Activated CD8-positive, alpha-beta memory T cell treated with anti-CD3 and anti-CD28 coated beads for 36 hours (primary cell): Measurements from ENCODE around the gene MARCO. TPM values are rescaled to one million over a fixed set of nuclear protein-coding genes. Genes with fewer than 3 reads are reported as not detected.
"Not testable (repeated sequence)": the region's sequence is repeated elsewhere in the genome, so short reads cannot be mapped to it uniquely, and the experiment has no call there.

ENCODE experiments used
- CTCF ChIA-PET: fragments of 350-600 bp; sonication (Branson Sonifier 250); formaldehyde crosslinking; loops from one replicate; lab custom pipeline; 2021; ENCODE audit warnings: antibody characterized with exemption; lab: Charles Lee
- POLR2A ChIA-PET: fragments of 350-600 bp; sonication (Branson Sonifier 250); formaldehyde crosslinking; loops from one replicate; lab custom pipeline; 2021; ENCODE audit warnings: antibody characterized with exemption; lab: Charles Lee
- total RNA-seq, 2 experiments: library from RNA; stranded (reverse); gene quantifications; one replicate each; pipeline ENCODE4 v1.2.3, GENCODE V29; 2021

Gene MARCO
- total RNA-seq, 2 experiments from 2014 or later = not detected

DNA sequence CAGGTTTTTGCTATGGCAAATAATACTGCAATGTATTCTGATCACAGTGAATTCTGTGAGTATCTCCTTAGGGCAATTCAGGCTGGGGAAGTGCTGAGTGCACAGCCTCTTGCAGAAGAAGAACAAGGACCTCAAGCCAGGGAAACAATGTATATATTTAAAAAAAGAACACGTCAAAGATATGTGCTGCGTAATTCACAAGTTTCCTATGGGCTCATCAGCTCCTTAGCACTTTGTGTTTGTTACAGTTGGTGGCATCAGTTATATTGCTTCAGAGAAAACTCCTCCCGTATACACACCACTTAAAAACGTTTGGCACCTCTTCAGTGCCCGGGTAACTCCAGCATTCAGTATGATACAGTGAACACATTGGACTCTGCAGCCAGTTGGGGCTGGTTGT lies 16.5 kb upstream of the MARCO start:
- POLR2A ChIA-PET = no interaction called here
- CTCF ChIA-PET = no interaction called here

DNA sequence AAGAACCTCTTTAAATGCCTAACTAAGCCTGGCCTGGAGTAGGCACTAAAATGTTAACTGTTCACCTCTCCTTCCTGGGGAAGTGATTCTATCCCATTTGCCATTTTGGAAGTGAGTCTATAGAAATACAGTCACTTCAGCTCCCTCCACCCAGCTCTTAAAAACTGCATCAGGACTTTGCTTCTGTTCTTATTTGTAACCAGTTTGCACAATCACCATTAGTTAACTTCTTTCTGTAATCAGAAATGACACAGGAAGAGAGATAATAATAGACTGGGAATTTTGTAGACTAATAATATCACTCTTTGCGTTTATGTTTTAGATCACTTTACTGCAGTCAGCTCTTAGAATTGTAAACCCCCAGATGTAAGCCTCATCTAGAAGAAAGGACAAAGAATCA lies 16.0 kb upstream of the MARCO start:
- POLR2A ChIA-PET = no interaction called here
- CTCF ChIA-PET = no interaction called here

DNA sequence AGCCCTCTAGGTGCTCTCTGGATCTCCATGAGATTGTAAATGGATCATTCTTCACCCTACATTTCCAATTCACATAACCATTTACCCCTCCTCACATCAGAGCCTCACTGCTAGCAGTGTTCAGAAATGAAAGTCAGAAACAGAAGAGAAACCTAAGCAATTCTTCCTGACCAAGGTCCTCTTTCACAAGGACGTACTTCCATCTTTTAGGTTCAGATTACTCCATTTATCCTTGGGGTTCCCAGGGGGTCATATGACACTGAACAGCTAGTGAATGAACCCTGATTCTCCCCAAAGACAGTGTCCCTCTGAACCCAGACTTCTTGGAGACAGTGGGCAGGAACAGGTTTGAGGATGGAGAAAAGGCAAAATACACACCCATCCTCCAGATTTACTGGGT lies 12.9 kb upstream of the MARCO start:
- POLR2A ChIA-PET = no interaction called here

DNA sequence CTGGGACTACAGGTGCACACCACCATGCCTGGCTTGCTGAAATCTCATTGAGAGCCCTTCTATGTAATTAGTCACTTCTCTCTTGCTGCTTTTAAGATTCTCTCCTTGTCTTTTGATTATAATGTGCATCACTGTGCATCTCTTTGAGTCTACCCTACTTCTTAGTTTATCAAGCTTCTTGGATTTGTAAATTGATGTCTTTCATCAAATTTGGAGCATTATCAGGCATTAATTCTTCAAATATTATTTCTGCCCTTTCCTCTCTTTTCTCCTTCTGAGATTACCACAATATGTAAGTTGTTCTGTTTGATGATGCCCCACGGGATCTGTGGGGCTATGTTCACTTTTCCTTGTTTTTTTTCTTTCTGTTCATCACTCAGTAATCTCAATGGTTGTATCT lies 9.0 kb upstream of the MARCO start:
- ChIA-PET CTCF (no interaction called here), POLR2A (no interaction called here)

More for the DNA sequence above, 12.9 kb upstream of the MARCO start:
- CTCF ChIA-PET = no interaction called here

DNA sequence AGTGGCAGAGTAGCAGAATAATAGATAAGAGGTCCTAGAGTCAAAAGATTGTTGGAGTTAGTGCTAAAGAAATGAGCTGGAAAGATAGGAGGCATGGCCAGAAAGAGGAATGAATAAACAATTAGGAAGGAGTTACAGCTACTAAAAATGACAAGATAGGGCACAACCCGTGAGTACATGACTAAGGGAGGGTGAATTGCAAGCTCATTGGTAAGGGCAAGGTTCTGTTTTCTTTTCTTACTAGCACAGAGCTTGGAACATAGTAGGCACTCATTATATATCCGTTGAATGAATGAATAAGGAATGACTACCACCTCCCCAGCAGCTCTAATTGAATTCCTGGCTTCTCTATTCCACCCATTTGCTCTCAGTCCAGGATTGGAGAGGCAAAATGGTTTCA lies 5.7 kb upstream of the MARCO start:
- CTCF ChIA-PET = no interaction called here

DNA sequence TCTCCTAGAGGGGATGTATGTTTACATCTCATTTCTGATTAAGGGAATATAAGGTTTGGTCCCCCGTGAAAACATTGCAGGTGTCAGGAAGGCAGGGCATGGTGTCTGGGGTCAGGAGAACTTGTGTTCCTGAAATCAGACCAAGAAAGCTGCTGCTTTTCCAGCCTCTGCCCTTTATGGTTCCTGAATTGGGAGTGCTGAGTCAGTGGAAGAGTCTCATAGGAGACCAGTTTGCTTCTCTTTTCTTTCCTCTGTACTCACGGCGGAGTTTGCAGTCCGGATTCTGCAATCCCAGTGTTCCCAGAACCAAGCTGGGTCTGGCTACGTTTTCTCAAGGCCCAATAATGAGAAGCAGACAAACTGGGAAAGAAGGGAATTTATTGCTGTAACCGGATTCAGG lies 5.1 kb upstream of the MARCO start:
- ChIA-PET CTCF (no interaction called here), POLR2A (no interaction called here)

More for the DNA sequence above, 5.7 kb upstream of the MARCO start:
- POLR2A ChIA-PET = no interaction called here

DNA sequence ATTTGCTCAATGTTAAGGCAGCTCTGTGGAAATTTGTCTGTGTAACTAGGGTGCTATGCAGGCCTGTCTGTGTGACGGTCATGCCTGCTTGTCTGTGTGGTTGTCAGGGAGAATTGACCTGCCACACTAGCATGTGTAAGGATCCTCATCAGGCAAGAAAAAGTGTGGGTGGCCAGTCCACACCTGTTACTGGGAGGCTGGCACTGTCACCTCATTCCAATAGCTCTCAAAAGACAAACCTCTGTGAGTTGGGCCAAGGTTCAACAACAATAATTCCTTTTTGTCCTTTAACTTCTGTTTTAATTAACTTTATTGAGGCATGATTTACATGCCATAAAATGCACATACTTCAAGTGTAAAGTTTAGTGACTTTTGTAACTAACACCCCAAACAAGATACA lies 4.2 kb upstream of the MARCO start:
- POLR2A ChIA-PET = no interaction called here
- CTCF ChIA-PET = no interaction called here

DNA sequence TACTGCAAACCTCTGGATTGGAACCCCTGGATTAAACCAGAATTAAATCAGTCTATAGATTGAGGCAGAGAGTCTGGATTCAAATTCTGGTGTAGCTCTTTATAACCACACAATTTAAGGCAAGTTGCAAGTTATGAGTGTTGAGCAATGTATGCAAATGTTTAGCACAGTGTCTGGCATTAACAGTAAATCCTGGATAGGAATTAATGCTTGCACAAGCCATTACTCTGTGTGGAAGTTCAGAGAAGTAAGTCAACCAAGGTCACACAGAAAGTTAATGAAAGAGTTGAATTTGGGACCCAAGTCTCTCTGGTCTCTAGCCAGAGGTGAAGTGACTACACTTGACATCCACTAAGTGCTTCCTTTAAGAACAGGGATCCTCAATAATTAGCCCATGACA lies 2.0 kb upstream of the MARCO start:
- ChIA-PET POLR2A (no interaction called here), CTCF (no interaction called here)

DNA sequence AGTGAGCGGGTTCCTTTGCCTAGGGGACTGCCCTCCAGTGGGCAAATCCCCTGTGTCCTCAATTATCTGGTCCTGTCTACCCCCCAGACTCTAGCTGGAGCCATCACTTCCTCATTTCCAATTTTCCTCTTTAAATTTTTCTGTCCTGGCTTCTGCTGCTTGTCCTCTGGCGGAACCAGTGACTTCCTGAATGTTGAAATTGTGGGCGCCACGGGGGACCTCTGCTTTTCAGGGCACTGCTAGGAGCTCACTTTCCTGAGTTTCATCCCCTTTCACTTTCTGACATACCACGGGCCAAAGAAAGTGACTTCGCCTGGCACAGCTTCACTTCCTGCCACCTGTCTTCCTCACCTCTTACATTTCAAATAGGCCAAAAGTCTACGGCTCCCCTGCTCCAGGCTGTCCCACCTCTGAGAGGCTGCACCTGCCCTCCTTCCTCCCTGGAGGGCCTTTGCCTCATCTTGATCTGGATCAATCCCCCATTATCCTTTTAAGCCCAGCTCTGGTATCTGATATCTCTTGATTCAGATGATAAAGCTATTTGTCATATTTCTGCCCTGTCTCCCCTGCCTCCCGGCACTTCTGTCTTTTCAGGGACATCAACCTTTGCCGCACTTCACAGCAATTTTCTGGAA lies 1.4 kb upstream of the MARCO start:
- POLR2A ChIA-PET = no interaction called here
- CTCF ChIA-PET = no interaction called here

DNA sequence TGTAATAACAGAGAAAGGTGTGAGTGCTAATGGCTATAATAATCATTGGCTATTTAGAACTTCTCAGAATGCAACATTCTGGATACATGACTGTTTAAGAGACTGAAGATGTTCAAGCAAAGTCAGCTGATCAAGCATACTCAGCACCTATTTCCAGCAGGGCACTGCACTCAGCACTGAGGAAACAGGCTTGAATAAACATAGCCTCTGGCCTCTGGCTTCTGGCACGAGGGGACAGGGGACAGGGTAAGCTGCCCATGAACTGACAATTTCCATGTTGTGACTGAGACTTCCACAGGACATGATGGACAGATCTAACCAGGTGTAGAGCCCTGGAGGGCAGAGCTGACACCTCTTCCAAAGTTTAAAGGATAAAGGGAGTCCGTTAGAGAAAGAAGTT lies 1.3 kb downstream of the MARCO start:
- CTCF ChIA-PET = no interaction called here
- POLR2A ChIA-PET = no interaction called here

DNA sequence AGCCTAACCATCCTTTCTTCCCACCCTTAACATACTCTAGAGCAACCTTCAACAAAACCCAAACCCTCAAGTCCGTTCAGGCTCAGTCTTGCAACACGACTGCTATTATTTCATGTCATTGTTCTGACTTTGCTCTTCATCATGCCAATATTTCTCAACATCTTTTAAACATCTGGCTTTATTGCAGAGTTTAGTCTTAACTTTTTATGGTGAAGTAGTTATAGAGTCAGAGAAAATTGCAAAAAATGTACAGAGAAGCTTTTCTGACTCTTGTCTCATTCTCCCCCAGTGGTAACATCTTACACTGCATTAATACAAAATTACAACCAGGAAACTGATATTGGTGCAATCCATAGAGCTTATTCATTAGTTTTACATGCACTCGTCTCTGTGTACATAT lies 3.9 kb downstream of the MARCO start:
- POLR2A ChIA-PET = no interaction called here
- CTCF ChIA-PET = no interaction called here

DNA sequence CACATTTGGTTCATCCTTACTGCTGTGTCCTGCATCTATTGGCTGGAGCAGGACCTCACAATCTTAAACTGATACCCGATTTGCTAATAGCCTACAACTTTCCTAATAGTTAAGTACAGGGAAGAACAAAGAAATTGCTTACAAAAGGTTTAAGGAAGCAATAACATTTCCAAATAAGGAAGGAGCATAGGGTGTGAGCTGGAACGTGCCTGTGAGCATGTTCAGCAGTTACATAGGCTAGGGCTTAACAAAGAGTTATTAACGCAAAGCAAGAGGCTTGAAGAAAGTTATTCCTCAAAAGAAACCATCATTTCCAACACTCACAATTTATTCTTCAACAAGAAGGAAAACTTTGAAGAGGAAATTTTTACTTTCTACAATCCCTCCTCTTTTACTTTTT lies 6.3 kb downstream of the MARCO start:
- CTCF ChIA-PET, POLR2A ChIA-PET: not testable (repeated sequence)

DNA sequence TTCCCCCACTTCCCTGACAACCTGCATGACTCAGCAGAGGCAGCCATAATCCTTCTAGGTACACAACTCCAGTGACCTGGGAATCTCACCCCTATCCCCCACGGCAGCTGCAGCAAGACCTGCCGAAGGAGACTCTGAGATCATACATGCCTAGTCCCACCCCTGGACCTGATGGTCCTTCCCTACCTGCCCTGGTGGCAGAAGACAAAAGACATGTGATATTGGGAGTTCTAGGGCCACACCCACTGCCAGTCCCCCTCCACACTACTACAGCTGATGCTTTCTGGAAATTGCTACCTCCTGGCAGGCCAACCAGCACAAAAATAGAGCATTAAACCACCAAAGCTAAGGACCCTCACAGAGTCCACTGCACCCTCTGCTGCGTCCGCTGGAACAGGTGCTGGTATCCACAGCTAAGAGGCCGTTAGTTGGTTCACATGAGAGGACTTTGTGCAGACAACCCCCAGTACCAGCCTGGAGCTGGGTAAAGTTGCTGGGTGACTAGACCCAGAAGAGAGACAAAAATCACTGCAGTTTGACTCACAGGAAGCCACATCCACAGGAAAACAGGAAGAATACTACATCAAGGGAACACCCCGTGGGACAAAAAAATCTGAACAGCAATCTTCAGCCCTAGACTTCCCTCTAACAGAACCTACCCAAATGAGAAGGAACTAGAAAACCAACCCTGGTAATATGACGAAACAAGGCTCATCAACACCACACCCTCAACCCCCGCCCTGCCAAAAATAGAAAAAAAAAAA lies 12.5 kb downstream of the MARCO start:
- POLR2A ChIA-PET = no interaction called here
- CTCF ChIA-PET = no interaction called here

DNA sequence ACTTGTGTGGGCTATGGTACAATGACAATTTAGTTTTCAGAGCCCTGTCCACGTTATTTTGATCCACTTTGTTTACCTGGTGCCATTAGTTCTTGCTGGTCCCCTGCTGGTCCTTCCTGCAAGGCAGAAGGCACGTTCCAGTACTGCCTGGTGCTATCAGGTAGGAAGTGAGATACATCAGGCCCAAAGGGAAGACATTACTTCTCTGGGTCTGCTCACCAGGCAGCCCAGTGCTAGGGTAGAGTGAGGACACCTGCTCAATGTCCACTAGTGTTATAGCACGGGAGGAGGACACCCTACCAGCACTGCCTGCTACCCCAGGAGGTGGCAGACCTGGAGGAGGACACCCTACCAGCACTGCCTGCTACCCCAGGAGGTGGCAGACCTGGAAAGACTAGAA lies 23.7 kb downstream of the MARCO start:
- POLR2A ChIA-PET = no interaction called here
- CTCF ChIA-PET = no interaction called here

DNA sequence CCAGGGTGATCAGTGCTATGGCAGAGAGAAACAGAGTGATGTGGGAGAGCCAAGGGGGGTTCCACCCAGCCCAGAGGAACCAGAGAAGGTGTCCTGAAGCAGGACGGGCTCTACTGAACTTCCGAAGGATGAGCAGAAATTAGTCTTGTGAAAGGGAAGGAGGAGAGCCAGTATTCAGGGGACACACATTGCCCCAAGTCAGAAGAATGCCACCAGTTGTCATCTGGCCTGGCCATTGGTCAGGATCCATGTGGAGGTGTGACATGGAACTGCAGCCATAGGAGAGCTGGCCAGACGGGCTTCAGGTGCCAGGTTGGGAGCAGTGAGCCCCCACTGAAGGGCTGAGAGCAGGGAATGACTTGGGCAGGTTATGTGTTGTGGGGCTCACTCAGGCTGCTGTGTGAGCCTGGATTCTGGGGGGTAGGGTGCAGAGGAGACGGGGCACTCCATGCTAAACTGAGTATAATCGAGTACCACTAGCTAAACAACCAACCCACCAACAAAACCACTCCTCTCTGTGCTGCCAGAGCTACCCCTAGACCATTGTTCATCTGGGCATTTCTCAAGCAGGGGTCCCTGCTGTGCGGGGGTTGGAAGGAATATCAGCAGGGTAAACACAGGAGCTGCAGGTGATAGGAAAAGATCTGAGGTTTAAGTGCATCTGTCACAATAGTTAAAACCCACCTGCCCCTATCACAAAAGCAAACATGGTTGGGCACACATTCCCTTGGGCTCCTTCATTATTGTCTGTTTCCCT lies 25.3 kb downstream of the MARCO start:
- POLR2A ChIA-PET = no interaction called here
- CTCF ChIA-PET = no interaction called here

DNA sequence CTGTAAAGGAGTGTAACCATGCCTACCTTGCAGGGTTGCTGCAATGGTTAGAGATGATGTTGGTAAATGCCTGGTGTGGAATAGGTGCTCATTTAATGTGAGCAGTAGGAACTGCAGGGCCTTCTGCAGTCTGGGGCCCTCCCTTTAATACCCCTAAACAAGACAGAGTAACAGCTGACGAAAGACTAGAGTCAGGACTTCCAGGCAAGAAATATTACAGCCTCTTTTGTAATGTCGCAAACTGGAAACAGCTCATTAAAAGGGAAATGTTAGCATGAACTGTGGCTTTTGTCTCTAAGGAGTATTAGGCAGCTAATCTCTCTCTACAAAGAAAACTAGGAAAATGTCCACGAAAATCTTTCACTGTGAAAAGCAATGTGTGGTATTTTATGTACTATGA lies 26.0 kb downstream of the MARCO start:
- ChIA-PET POLR2A (no interaction called here), CTCF (no interaction called here)

DNA sequence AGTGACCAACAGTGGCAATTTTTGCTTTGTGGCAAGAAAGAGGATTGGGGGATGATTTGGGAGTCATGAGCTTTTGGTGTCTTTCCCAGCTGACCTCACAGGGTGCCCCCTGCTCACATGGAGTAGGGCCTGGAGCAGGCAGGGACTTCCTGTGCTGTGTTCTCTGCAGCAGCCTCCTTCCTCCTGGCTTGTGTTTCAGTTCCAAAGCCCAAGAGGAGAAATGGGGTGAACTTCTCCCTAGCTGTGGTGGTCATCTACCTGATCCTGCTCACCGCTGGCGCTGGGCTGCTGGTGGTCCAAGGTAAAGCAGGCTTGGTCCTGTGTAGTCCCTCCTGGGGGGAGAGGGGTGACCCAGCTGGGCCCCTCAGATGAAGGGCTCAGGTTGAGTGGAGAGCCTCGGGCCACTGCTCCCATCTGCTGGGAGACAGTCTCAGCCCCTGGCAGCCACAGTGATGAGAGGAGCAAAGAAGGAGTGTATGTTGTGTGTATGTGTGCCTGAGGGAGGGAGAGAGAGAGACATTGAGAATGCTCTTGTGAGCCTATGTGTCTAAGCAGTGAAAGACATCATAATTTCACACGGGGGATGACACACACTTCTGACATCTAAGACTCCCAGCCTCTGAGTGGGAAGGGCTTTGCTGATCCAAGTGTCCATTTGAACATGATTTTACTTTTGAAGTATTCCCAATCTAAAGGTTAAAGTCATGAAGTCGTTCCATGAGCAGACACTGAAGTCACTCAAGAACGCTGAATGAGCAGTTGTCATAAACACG lies 27.2 kb downstream of the MARCO start:
- ChIA-PET CTCF (no interaction called here), POLR2A (no interaction called here)

DNA sequence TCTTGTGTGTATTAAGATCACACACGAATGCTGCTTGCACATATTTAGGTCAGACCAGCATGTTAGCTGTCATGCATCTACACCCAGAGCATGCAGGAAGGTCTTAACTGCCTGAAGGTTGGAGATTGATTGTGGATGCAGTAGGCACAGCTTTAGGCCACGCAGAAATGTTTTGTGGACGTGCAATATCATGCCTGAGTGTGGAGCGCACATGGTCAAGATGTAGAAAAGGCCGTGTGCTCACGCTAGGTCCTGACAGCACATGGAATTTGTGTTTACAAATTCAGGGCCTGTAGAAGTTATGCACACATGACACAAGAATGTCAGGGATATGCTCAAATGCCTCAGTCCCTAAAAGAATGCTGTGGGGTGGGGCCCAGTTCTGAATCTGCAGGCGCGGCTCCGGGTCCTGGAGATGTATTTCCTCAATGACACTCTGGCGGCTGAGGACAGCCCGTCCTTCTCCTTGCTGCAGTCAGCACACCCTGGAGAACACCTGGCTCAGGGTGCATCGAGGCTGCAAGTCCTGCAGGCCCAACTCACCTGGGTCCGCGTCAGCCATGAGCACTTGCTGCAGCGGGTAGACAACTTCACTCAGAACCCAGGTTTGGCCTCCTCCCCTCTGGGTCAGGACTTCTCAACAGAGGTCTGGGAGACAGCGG lies 27.9 kb downstream of the MARCO start:
- CTCF ChIA-PET = no interaction called here
- POLR2A ChIA-PET = no interaction called here

DNA sequence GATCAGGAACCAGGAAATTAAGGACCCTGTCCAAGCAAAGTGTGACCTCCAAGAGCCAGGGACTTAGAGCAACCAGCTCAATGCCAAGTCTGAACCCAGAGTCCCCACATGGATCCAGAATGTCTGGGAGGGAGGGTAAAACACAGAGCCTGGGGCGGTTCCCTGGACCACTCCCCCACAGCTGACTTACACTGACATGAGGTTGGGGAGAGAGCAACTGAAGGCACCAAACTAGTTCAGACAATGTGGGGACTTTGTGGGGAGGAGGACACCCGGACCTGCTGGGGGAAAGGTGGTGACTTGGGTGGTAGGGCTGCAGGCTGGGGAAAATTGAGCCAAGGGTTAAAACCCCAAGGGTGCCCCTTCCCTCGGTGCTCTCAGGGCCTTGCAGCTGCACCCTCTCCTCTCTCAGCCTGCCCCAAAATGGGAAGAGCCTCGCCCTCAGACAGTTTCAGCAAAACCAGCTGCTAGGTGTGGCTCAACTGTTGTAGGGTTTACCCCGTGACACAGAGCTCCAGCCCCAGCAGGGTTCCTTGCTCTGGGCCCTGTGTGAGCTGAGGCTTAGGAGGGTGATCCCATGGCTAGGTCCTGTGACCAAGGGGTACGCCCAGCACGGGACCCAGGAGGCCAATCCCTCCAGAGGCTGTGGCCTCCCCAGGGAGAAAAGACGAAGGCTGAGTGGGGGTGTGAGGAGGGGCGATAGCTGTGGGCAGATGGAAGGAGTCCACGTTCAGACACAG lies 28.6 kb downstream of the MARCO start:
- ChIA-PET POLR2A (no interaction called here), CTCF (no interaction called here)
